Forelimb muscle (tissue), 1 donor: ENCODE data around the gene RAB10. TPM values are rescaled to one million over a fixed set of nuclear protein-coding genes. Genes with fewer than 3 reads are reported as not detected.
"Not testable (repeated sequence)": the region's sequence is repeated elsewhere in the genome, so short reads cannot be mapped to it uniquely, and the experiment has no call there.

Experiments used
- DNase-seq: peaks from one replicate; pipeline ENCODE4 v3.0.0-alpha.2; 2013; ENCODE audit warnings: low read depth
- polyA plus RNA-seq: library from polyadenylated mRNA; unstranded; fragments of 120-200 nt; gene quantifications from one replicate; pipeline ENCODE4 v1.2.1, GENCODE V29; 2013; ENCODE audit not compliant: insufficient read length

Gene RAB10
- polyA plus RNA-seq, 1 donor = 99.9 TPM

DNA sequence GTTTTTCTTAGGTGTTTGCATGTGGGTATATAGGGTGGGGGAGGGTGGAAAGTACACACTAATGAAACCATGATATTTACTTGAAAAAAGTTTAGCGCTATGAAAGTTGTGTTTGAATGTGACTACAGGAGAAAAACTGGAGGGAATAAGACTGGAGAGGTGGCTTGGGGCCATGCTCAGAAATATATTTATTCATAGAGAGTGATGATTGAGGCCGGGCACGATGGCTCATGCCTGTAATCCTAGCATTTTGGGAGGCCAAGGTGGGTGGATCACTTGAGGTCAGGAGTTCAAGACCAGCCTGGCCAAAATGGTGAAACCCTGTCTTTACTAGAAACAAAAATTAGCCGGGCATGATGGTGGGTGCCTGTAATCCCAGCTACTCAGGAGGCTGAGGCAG lies 55.0 kb downstream of the RAB10 start:
- not testable (repeated sequence) for DNase-seq

GRCh38 chr2:26089337-26089736 lies 55.5 kb downstream of the RAB10 start:
- no peak for DNase-seq

DNA sequence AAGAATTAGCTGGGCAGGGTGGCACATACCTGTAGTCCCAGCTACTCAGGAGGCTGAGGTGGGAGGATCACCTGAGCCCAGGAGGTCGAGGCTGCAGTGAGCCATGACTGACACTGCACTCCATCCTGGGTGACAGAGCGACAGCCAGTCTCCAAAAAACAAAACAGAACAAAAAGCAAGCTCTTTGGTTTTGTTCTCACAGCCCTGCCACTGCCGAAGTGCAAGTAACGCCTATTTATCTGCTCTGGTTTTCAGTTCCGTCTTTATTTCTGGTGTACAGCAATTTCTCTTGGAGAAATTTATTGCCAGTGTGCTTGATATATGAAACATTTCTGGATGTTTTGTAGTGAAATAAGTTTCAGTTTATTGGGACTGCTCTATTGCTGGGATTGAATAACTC lies 61.9 kb downstream of the RAB10 start:
- no peak for DNase-seq

DNA sequence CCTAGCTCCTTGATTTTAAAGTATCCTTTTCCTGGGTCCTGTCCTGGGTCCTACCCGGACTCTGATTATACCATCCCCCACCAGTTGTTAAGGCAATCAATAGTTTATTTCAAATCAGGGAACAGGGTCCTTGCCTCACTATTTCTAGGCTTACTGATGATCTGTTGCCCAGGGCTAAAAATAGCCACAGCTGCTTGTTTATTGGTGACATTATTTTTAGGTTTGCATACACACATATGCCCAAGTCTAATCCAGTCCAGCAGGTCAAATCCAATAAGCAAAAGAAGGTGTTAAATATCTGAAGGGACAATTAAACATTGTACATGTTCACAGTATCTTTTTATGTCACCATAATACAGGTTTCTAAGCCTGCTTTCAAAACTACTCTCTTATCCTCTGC lies 66.0 kb downstream of the RAB10 start:
- DNase-seq = no peak

- no peak for DNase-seq
Measured at GRCh38 chr2:26100384-26100783, 66.5 kb downstream of the RAB10 start.

- no peak for DNase-seq
Measured at GRCh38 chr2:26103752-26104151, 69.9 kb downstream of the RAB10 start.

DNA sequence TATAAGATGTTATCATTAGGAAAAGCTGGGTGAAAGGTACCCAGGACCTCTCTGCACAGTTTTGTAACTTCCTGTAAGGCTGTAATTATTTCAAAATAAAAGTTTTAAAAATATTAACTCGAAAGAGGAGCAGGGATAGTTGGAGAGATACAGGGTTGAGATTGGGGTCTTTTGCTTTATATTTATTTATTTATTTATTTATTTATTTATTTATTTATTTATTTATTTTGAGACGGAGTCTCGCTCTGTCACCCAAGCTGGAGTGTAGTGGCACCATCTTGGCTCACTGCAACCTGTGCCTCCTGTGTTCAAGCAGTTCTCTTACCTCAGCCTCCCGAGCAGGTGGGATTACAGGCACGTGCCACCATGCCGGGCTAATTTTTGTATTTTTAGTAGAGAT lies 74.8 kb downstream of the RAB10 start:
- not testable (repeated sequence) for DNase-seq

- DNase-seq = no peak
Measured at GRCh38 chr2:26112201-26112600, 78.3 kb downstream of the RAB10 start.

DNA sequence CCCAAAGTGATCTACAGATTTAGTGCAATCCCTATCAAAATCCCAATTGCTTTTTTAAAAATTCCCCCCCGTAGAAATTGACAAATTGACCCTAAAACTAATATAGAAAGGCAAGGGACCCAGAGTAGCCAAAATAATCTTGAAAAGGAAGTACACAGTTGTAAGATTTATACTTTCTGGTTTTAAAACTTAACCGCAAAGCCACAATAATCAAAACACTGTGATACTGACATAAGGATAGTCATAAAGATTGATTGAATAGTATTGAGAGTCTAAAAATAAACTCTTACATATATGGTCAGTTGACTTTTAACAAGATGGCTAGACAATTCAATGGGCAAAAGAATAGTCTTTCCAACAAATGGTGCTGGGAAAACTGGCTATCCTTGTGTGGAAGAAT lies 80.3 kb downstream of the RAB10 start:
- no peak for DNase-seq

GRCh38 chr2:26118682-26119081 lies 84.8 kb downstream of the RAB10 start:
- DNase-seq = no peak

- no peak for DNase-seq
Measured at GRCh38 chr2:26119521-26119920, 85.6 kb downstream of the RAB10 start.

GRCh38 chr2:26122630-26123029 lies 88.7 kb downstream of the RAB10 start:
- no peak for DNase-seq

DNA sequence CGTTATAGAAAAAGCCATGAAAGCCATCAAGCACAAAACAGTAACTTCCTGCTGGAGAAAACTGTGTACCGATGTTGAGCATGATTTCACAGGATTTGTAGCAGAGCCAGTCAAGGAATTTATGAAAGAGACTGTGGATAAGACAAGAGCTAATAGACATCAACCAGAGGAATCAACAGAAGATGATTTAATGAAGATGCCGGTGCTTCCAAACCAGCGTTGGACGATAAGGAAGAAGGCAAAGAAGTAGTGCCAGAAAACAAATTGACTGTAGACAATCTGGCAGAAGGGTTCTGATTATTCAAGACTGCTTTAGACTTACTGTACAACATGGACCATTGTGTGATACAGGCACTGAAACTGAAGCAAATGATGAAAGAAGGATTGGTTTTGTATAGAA lies 89.5 kb downstream of the RAB10 start:
- no peak for DNase-seq

DNA sequence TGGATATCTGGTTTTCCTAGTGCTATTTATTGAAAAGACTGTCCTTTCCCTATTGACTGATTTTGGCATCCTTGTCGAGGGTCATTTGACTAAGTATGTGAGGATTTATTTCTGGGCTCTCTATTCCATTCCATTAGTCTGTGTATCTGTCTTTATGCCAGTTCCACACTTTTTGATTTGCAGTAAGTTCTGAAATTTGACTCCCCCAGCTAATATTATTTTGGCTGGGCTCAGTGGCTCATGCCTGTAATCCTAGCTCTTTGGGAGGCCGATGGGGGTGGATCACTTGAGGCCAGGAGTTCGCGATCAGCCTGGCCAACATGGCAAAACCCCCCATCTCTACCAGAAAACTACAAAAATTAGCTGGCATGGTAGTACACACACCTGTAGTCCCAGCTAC lies 92.2 kb downstream of the RAB10 start:
- no peak for DNase-seq

DNA sequence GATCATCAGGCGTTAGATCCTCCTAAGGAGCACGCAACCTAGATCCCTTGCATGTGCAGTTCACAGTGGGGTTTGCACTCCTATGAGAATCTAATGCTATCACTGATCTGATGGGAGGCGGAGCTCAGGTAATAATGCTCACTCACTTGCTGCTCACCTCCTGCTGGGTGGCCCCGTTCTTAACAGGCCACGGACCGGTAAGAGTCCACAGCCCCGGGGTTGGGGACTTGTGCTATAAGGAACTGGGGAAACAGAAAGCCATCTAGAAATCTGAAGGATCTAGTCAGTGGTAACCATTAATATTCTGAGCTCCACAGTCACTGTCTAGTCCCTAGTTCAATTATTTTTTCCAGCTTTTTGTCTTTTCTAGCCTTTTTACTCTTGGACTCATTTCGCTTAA lies 94.3 kb downstream of the RAB10 start:
- DNase-seq = no peak

GRCh38 chr2:26130763-26131162 lies 96.9 kb downstream of the RAB10 start:
- no peak for DNase-seq

DNA sequence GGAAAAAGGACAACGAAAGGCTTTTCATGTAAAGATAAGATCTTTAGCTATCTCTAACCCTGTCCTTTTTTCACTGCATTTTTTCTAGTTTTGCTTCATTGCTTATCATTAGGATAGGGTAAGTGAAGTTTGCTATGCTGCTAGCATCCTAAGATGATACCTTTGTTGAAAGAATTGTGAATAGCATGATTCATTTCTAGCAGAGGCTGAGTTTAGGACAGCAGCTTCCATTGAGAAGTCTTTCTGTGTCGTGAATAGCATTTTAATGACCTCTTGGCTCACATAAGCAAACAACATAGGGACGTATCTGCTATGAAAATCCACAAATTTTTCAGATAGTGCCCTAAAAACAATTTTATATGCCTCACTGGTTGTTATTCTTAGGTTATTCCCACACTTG lies 102.6 kb downstream of the RAB10 start:
- DNase-seq = no peak

GRCh38 chr2:26139269-26140183 lies 105.6 kb downstream of the RAB10 start:
- no peak for DNase-seq

DNA sequence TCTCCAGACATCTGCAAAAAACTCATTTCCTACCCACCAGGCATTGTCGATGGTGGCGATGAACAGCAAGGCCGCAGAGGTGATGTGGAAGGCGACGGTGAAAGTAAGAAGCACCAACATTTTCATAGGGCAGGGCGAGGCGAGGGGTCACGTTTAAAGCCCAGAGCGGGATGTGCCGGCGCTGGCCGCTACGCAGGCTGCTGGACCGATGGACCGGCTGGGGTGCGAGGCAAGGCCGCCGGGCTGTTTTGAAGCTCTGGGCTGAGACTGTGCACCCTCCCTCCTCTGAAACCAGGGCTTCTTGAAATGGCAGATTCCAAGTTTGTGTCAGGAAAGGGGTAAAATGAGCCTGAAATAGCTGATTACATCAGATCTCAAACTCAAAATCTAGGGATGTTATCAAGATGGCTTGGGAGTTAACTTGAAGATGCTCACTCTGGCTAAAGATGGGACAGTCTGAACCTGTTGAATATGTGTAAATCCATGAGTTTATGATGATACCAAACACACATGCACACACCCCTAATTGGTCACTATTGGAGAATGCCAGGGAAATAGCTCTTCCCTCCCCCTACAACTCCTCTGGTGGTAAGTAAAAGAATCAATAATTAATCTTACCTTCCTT lies 107.4 kb downstream of the RAB10 start:
- no peak for DNase-seq

DNA sequence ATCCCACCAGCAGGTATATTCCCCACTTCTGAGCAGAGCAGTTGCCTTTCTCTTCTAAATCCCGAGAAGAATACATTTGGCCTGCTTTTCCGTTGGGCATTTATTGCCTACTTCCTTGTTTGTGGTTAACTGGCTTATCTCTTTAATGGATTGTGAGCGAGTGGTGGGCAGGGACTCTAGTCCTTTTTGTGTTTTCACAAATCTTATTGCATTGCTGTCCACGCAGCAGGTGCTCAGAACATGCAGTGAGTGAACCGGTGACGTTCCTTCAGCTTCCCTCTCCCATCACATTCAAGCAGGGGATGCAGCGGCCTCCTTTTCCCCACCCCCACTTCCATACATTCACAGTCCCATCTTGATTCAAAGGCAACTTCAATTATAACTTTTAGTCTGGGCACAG lies 110.1 kb downstream of the RAB10 start:
- DNase-seq = no peak

DNA sequence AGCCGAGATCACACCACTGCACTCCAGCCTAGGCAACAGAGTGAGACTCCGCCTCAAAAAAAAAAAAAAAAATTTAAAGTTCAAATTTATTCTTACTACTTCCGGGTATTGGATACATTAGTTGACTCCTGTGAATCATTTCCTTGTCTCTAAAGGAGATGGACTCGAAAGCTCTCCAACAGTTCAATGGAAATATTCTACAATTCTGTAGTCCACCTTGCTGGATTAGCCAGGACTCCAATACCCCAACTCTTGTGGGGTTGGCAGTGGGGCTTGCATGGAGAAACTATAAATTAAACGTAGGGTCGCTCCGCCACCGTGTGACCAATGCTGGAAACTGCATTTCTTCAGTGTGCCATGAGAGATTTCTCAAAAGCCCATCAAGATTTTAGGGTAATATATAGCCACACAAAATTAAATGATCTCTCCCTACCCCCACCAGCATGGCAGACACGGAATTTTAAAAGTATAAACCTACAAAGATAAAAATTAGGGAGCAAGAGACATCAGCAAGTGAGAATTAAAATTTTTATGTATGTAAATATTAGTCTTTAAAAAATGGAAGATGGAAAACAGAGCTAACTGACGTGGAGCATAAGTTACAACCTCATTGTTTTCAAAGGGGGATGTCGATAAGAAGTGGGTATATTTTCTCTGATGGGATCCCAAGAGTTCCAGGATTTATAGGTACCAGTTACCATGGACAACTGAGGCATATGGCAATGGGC lies 111.2 kb downstream of the RAB10 start:
- DNase-seq = no peak

GRCh38 chr2:26148501-26148900 lies 114.6 kb downstream of the RAB10 start:
- no peak for DNase-seq

DNA sequence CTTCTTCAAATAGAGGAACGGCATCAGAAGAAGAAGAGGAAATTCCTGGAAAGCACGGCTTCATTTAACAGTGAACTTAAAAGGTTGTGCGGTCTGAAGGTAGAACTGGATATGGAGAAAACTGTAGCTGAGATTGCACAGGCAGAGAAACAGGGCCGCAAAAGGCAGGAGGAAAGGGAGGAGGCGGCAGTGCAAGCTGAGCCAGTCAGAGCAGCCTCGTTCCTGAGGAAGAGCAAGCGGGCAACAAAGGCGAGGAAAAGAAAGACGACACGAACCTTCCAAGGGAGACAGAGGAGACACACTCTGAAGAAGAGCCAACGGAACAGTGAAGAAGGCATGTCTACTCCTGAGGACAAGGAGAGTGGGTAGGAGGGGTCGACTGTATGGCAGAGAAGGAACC lies 116.4 kb downstream of the RAB10 start:
- DNase-seq = no peak
